ENCODE measurements around the gene UQCRFS1.
"Not testable (repeated sequence)": the region's sequence is repeated elsewhere in the genome, so short reads cannot be mapped to it uniquely, and the experiment has no call there.

UQCRFS1 gene

GRCh38 chr19:29212356-29212647 lies 649 bp downstream of the UQCRFS1 start:
- no peak for DNase-seq

GRCh38 chr19:29211562-29212355 lies 1.2 kb downstream of the UQCRFS1 start:
- no peak for DNase-seq

GRCh38 chr19:29211041-29211440 lies 1.9 kb downstream of the UQCRFS1 start:
- DNase-seq, result not testable (repeated sequence)

GRCh38 chr19:29210502-29210901 lies 2.4 kb downstream of the UQCRFS1 start:
- not testable (repeated sequence) for DNase-seq

- DNase-seq, result not testable (repeated sequence)
Observed at GRCh38 chr19:29207403-29208187, 5.4 kb downstream of the UQCRFS1 start.

- DNase-seq, result no peak
Observed at GRCh38 chr19:29206453-29206852, 6.5 kb downstream of the UQCRFS1 start.

- no peak for DNase-seq
Observed at GRCh38 chr19:29202281-29202680, 10.7 kb downstream of the UQCRFS1 start.

GRCh38 chr19:29201855-29202254 lies 11.1 kb downstream of the UQCRFS1 start:
- DNase-seq, result no peak

GRCh38 chr19:29194658-29195057 lies 18.3 kb downstream of the UQCRFS1 start:
- DNase-seq, result no peak

GRCh38 chr19:29193155-29193554 lies 19.8 kb downstream of the UQCRFS1 start:
- DNase-seq, result no peak

- DNase-seq, result no peak
Observed at GRCh38 chr19:29191005-29191404, 21.9 kb downstream of the UQCRFS1 start.

- no peak for DNase-seq
Observed at GRCh38 chr19:29189033-29189360, 24.0 kb downstream of the UQCRFS1 start.

- no peak for DNase-seq
Observed at GRCh38 chr19:29188289-29189032, 24.5 kb downstream of the UQCRFS1 start.

- DNase-seq, result no peak
Observed at GRCh38 chr19:29187676-29188075, 25.3 kb downstream of the UQCRFS1 start.

GRCh38 chr19:29185427-29185826 lies 27.5 kb downstream of the UQCRFS1 start:
- no peak for DNase-seq

- no peak for DNase-seq
Observed at GRCh38 chr19:29176981-29177754, 35.8 kb downstream of the UQCRFS1 start.

- no peak for DNase-seq
Observed at GRCh38 chr19:29173896-29174295, 39.1 kb downstream of the UQCRFS1 start.

- no peak for DNase-seq
Observed at GRCh38 chr19:29172302-29172701, 40.6 kb downstream of the UQCRFS1 start.

- no peak for DNase-seq
Observed at GRCh38 chr19:29171525-29171924, 41.4 kb downstream of the UQCRFS1 start.

GRCh38 chr19:29170554-29170953 lies 42.4 kb downstream of the UQCRFS1 start:
- no peak for DNase-seq

GRCh38 chr19:29162694-29163093 lies 50.3 kb downstream of the UQCRFS1 start:
- no peak for DNase-seq

- DNase-seq, result no peak
Observed at GRCh38 chr19:29155683-29156082, 57.3 kb downstream of the UQCRFS1 start.
